Fibroblast of pulmonary artery (primary cell): Measurements from ENCODE around the gene LENG8.

Source experiments
- DNase-seq: peaks from one replicate; pipeline ENCODE4 v3.0.0-alpha.2; 2010; ENCODE audit warnings: low read depth
- H3K4me3 ChIP-seq: replicated peaks from 2 replicates; pipeline ENCODE4 v1.5.1; 2011; ENCODE audit warnings: low read depth, mild to moderate bottlenecking, control low read depth, low read length, moderate library complexity
- CTCF ChIP-seq: IDR thresholded peaks from 2 replicates; pipeline ENCODE4 v1.5.1; 2011; ENCODE audit warnings: mild to moderate bottlenecking, control low read depth, low read length, inconsistent platforms; ENCODE audit errors: missing control alignments

The LENG8 gene

GRCh38 chr19:54412877-54413276, 36.1 kb upstream of the LENG8 start:
- TF ChIP-seq CTCF, result no peak
- no peak for DNase-seq
- H3K4me3 ChIP-seq, result no peak overlapping the region

- DNase-seq, result no peak
- H3K4me3 ChIP-seq, result no peak overlapping the region
- no peak for TF ChIP-seq CTCF
Observed at GRCh38 chr19:54414156-54414555, 34.8 kb upstream of the LENG8 start.

GRCh38 chr19:54415208-54415900, 33.6 kb upstream of the LENG8 start, which contains the start of gene TTYH1:
TTYH1 (plus strand) TSS chr19:54415464; CDS start chr19:54415553, 89 bp downstream.
- no peak for TF ChIP-seq CTCF
- DNase-seq, result no peak
- no peak within 1 kb of the TSS for H3K4me3 ChIP-seq

- no peak overlapping the region for H3K4me3 ChIP-seq
- no peak for DNase-seq
- no peak for TF ChIP-seq CTCF
Observed at GRCh38 chr19:54415901-54416673, 32.9 kb upstream of the LENG8 start.

GRCh38 chr19:54416695-54417491, 32.1 kb upstream of the LENG8 start:
- no peak for TF ChIP-seq CTCF
- no peak for DNase-seq

GRCh38 chr19:54418030-54418929, 30.7 kb upstream of the LENG8 start:
- no peak overlapping the region for H3K4me3 ChIP-seq
- peak; percentile 61 for DNase-seq
- TF ChIP-seq CTCF, result no peak

More at GRCh38 chr19:54416695-54417491, 32.1 kb upstream of the LENG8 start:
- no peak overlapping the region for H3K4me3 ChIP-seq
